Loucy (cell line): Measurements from ENCODE around the gene AGBL3.

Experiments used
- H2AFZ ChIP-seq: fragments of 200-600 bp; sonication (generic); 2 replicates; pipeline ENCODE4 v1.6.0; 2016; ENCODE audit warnings: antibody characterized with exemption, mild to moderate bottlenecking, low read length, moderate library complexity
- H3F3A ChIP-seq: fragments of 200-600 bp; 2 replicates; pipeline ENCODE4 v1.6.0; 2016; ENCODE audit warnings: antibody characterized with exemption, low read depth, mild to moderate bottlenecking
- H3K27me3 ChIP-seq: fragments of 200-600 bp; sonication (generic); 2 replicates; pipeline ENCODE4 v1.6.1; 2014; ENCODE audit warnings: low read length, mild to moderate bottlenecking; ENCODE audit not compliant: insufficient read depth, poor library complexity, severe bottlenecking
- H3K36me3 ChIP-seq: fragments of 200-600 bp; sonication (generic); 2 replicates; pipeline ENCODE4 v1.6.1; 2016; ENCODE audit warnings: low read length; ENCODE audit not compliant: insufficient read depth
- H3K4me1 ChIP-seq: fragments of 200-600 bp; sonication (generic); 2 replicates; pipeline ENCODE4 v1.5.1; 2014; ENCODE audit warnings: low read length, mild to moderate bottlenecking; ENCODE audit not compliant: insufficient read depth, poor library complexity, severe bottlenecking
- H3K4me2 ChIP-seq: fragments of 200-600 bp; sonication (generic); 2 replicates; pipeline ENCODE4 v1.6.0; 2014; ENCODE audit warnings: antibody characterized with exemption, low read length, low read depth, mild to moderate bottlenecking; ENCODE audit not compliant: poor library complexity, severe bottlenecking
- H3K4me3 ChIP-seq: fragments of 200-600 bp; sonication (generic); 2 replicates; pipeline ENCODE4 v1.5.1; 2014; ENCODE audit warnings: low read length, mild to moderate bottlenecking, mixed read lengths; ENCODE audit not compliant: poor library complexity, severe bottlenecking
- H3K79me2 ChIP-seq: fragments of 200-600 bp; sonication (generic); 2 replicates; pipeline ENCODE4 v1.6.1; 2014; ENCODE audit warnings: low read length; ENCODE audit not compliant: insufficient read depth
- H3K9ac ChIP-seq: fragments of 200-600 bp; sonication (generic); 2 replicates; pipeline ENCODE4 v1.6.0; 2014; ENCODE audit warnings: mild to moderate bottlenecking, low read depth, low read length, moderate library complexity; ENCODE audit not compliant: poor library complexity, severe bottlenecking
- H3K9me2 ChIP-seq: fragments of 200-600 bp; sonication (generic); replicated peaks from 2 replicates; pipeline ENCODE4 v1.6.1; 2016; ENCODE audit warnings: low read depth, low read length, mixed read lengths
- H3K9me3 ChIP-seq: fragments of 200-600 bp; sonication (generic); 2 replicates; pipeline ENCODE4 v1.6.1; 2014; ENCODE audit warnings: mild to moderate bottlenecking, antibody characterized with exemption, low read length, low read depth; ENCODE audit not compliant: insufficient read depth
- H4K20me1 ChIP-seq: fragments of 200-600 bp; sonication (generic); 2 replicates; pipeline ENCODE4 v1.6.0; 2014; ENCODE audit warnings: antibody characterized with exemption, low read length, mild to moderate bottlenecking; ENCODE audit not compliant: insufficient read depth, poor library complexity, severe bottlenecking
- EZH2phosphoT487 ChIP-seq: fragments of 200-600 bp; IDR thresholded peaks from 2 replicates; pipeline ENCODE4 v1.6.1; 2018; ENCODE audit warnings: antibody characterized with exemption, mild to moderate bottlenecking, moderate library complexity, borderline replicate concordance
- TF ChIP-seq, protein P1 (sequence below): fragments of 200-600 bp; sonication (generic); conservative IDR thresholded peaks from 2 replicates; pipeline ENCODE4 v1.5.1; 2014; ENCODE audit warnings: mild to moderate bottlenecking, antibody characterized with exemption, low read length

AGBL3 gene

DNA sequence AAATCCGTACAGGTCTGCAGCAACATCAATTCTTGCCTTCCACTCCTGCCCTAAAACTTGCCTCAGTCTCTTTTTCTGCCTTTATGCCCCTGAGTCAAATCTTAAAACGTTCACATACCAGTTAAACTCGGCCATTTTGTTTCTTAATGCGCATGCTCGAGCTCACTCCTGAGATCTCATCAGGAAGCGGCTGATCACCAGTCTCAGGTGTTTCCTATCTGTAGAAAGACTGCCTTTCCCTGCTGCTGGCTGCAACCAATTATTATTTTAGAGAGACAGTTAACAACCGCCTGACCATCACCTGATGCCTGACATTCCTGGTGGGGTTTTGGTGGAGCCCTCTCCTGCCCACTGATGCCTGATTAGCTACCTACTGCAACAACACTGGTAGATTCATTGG is 91.3 kb downstream of the AGBL3 start:
- no peak for TF ChIP-seq EZH2phosphoT487
- TF ChIP-seq, protein P1, sequence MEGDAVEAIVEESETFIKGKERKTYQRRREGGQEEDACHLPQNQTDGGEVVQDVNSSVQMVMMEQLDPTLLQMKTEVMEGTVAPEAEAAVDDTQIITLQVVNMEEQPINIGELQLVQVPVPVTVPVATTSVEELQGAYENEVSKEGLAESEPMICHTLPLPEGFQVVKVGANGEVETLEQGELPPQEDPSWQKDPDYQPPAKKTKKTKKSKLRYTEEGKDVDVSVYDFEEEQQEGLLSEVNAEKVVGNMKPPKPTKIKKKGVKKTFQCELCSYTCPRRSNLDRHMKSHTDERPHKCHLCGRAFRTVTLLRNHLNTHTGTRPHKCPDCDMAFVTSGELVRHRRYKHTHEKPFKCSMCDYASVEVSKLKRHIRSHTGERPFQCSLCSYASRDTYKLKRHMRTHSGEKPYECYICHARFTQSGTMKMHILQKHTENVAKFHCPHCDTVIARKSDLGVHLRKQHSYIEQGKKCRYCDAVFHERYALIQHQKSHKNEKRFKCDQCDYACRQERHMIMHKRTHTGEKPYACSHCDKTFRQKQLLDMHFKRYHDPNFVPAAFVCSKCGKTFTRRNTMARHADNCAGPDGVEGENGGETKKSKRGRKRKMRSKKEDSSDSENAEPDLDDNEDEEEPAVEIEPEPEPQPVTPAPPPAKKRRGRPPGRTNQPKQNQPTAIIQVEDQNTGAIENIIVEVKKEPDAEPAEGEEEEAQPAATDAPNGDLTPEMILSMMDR: no peak
- no peaks in the 10 kb centered on the region for H3K9me3 ChIP-seq
- no peaks in the 10 kb centered on the region for H4K20me1 ChIP-seq
- no peaks in the 10 kb centered on the region for H3K4me1 ChIP-seq
- H3K4me3 ChIP-seq: no peak overlapping the region
- H2AFZ ChIP-seq: no peak overlapping the region
- H3K4me2 ChIP-seq: no peak overlapping the region
- H3F3A ChIP-seq: no peaks in the 10 kb centered on the region
- no peaks in the 10 kb centered on the region for H3K9me2 ChIP-seq
- no peak overlapping the region for H3K9ac ChIP-seq
- no peaks in the 10 kb centered on the region for H3K27me3 ChIP-seq
- no peaks in the 10 kb centered on the region for H3K36me3 ChIP-seq
- H3K79me2 ChIP-seq: no peaks in the 10 kb centered on the region

DNA sequence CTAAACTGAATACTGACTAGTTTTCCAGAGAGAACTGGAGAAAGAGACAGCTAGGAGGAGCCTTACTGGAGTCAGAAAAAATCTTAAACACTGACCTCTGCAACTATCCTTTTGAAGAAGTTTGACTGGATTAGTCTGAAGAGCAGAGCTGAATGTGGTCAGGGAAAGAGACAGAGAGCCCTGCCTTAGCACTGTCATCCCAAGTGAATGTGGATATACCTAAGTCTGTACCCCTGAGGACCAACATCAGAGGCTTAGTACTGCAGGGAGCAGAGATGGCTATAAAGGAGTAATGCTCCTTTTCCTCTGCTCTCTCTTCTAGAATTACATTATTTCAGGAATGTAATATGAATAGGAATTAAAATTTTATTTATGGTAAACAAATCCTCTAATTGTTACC is 91.7 kb downstream of the AGBL3 start:
- Histone ChIP-seq H3K9me3 (no peaks in the 10 kb centered on the region), H3K4me1 (no peaks in the 10 kb centered on the region), H4K20me1 (no peaks in the 10 kb centered on the region), H3K4me3 (no peak overlapping the region), H3K79me2 (no peaks in the 10 kb centered on the region), H3F3A (no peaks in the 10 kb centered on the region), H3K36me3 (no peaks in the 10 kb centered on the region), H3K9ac (no peak overlapping the region), H3K9me2 (no peaks in the 10 kb centered on the region), H3K27me3 (no peaks in the 10 kb centered on the region), H2AFZ (no peak overlapping the region), H3K4me2 (no peak overlapping the region)
- TF ChIP-seq, protein P1: no peak
- TF ChIP-seq EZH2phosphoT487: no peak

DNA sequence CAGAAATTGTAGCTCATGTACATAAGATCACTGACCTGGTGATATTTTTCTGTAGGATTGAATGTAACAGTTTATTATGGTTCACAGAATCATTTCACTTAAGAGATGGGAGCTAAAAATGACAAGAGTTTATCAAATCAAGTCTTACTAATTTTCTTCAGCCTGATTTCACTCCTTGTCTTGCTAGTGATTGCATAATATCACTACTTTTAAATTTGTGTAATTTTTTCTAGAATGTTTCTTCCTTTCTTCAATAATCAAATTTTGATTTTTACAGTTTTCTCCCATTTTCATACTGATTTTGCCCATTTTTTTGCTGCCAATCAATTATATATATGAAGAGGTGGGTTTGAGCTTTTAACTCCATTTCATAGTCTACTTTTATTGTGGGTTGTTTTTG is 92.8 kb downstream of the AGBL3 start:
- Histone ChIP-seq H3F3A (no peaks in the 10 kb centered on the region), H3K79me2 (no peaks in the 10 kb centered on the region)

More for the DNA sequence above, 92.8 kb downstream of the AGBL3 start:
- Histone ChIP-seq H3K9me2 (no peaks in the 10 kb centered on the region), H3K9ac (no peak overlapping the region), H3K9me3 (no peaks in the 10 kb centered on the region), H4K20me1 (no peaks in the 10 kb centered on the region), H3K27me3 (no peaks in the 10 kb centered on the region), H3K36me3 (no peaks in the 10 kb centered on the region), H2AFZ (no peak overlapping the region), H3K4me1 (no peaks in the 10 kb centered on the region), H3K4me2 (no peak overlapping the region), H3K4me3 (no peak overlapping the region)
- no peak for TF ChIP-seq EZH2phosphoT487
- TF ChIP-seq, protein P1: no peak
